ENCODE measurements around the gene MROH8.
"Not testable (repeated sequence)": the region's sequence is repeated elsewhere in the genome, so short reads cannot be mapped to it uniquely, and the experiment has no call there.

Gene MROH8

GRCh38 chr20:37152284-37152683, 27.1 kb downstream of the MROH8 start:
- no peak for DNase-seq

- no peak for DNase-seq
Observed at GRCh38 chr20:37151529-37151928, 27.8 kb downstream of the MROH8 start.

- DNase-seq = not testable (repeated sequence)
Observed at GRCh38 chr20:37150864-37151263, 28.5 kb downstream of the MROH8 start.

GRCh38 chr20:37147250-37147649, 32.1 kb downstream of the MROH8 start:
- DNase-seq = no peak

- DNase-seq = no peak
Observed at GRCh38 chr20:37144856-37145404, 34.4 kb downstream of the MROH8 start.

GRCh38 chr20:37142708-37143107, 36.6 kb downstream of the MROH8 start:
- no peak for DNase-seq

GRCh38 chr20:37137547-37137946, 41.8 kb downstream of the MROH8 start:
- no peak for DNase-seq

- DNase-seq = no peak
Observed at GRCh38 chr20:37133952-37134351, 45.4 kb downstream of the MROH8 start.

- DNase-seq = no peak
Observed at GRCh38 chr20:37131486-37131885, 47.9 kb downstream of the MROH8 start.

- DNase-seq = no peak
Observed at GRCh38 chr20:37128803-37129202, 50.5 kb downstream of the MROH8 start.

- not testable (repeated sequence) for DNase-seq
Observed at GRCh38 chr20:37126290-37126689, 53.1 kb downstream of the MROH8 start.

- DNase-seq = no peak
Observed at GRCh38 chr20:37123441-37123840, 55.9 kb downstream of the MROH8 start.

- no peak for DNase-seq
Observed at GRCh38 chr20:37120497-37120896, 58.9 kb downstream of the MROH8 start.

- no peak for DNase-seq
Observed at GRCh38 chr20:37119356-37120036, 59.9 kb downstream of the MROH8 start.

GRCh38 chr20:37114012-37114411, 65.3 kb downstream of the MROH8 start:
- no peak for DNase-seq

GRCh38 chr20:37111926-37112455, 67.4 kb downstream of the MROH8 start:
- DNase-seq = no peak

GRCh38 chr20:37108676-37109075, 70.7 kb downstream of the MROH8 start:
- no peak for DNase-seq

- no peak for DNase-seq
Observed at GRCh38 chr20:37102571-37102970, 76.8 kb downstream of the MROH8 start.

GRCh38 chr20:37096415-37097041, 82.8 kb downstream of the MROH8 start:
- peak; percentile 70 for DNase-seq

GRCh38 chr20:37095599-37096414, 83.5 kb downstream of the MROH8 start, which contains the start of gene RBL1:
TSS of gene RBL1 (minus strand) at chr20:37095997. CDS start at chr20:37095928, 69 bp downstream.
- DNase-seq = peak; percentile 94

GRCh38 chr20:37095108-37095598, 84.2 kb downstream of the MROH8 start:
- DNase-seq = peak; percentile 72

GRCh38 chr20:37090407-37090806, 88.9 kb downstream of the MROH8 start:
- no peak for DNase-seq

- DNase-seq = peak; percentile 22
Observed at GRCh38 chr20:37081717-37082289, 97.5 kb downstream of the MROH8 start.

All from OCI-M1 (cell line).